ENCODE data around the gene PTAR1.

GRCh38 chr9:69719367-69719766 is 40.4 kb downstream of the PTAR1 start:
- no peak for TF ChIP-seq CTCF (IDR thresholded peaks at IDR 0.05)
- TF ChIP-seq POLR2AphosphoS5 (IDR thresholded peaks at IDR 0.05) = no peak
- no peak for TF ChIP-seq POLR2A (IDR thresholded peaks at IDR 0.05)

Measured in upper lobe of left lung (tissue), 4 donors.